RWPE1 (cell line): ENCODE results near the gene DDX19B.
A peak's percentile ranks its signal among the peaks of the same experiment; 100 is the strongest.
"Not testable (repeated sequence)": the region's sequence is repeated elsewhere in the genome, so short reads cannot be mapped to it uniquely, and the experiment has no call there.

Experiments
- CTCF ChIA-PET: fragments of 350-600 bp; sonication (Branson Sonifier 250); formaldehyde crosslinking; extraction: SDS; loops from one replicate; lab custom pipeline; 2021; lab: Yijun Ruan, JAX
- POLR2A ChIA-PET: fragments of 400-600 bp; formaldehyde crosslinking; extraction: SDS; loops from one replicate; lab custom pipeline; 2020; ENCODE audit warnings: antibody characterized with exemption; ENCODE audit not compliant: low non-redundant PET; lab: Yijun Ruan, JAX
- DNase-seq: peaks from one replicate; pipeline ENCODE4 v3.0.0; 2012; ENCODE audit warnings: low spot score
- H3K27ac ChIP-seq: fragments of 450-650 bp; 2 replicates; pipeline ENCODE4 v1.5.1; 2017
- TF ChIP-seq, protein P1 (sequence below): fragments of 450-650 bp; conservative IDR thresholded peaks from 2 replicates; pipeline ENCODE4 v1.5.1; 2017; ENCODE audit warnings: low read depth, mild to moderate bottlenecking

DDX19B gene

DNA sequence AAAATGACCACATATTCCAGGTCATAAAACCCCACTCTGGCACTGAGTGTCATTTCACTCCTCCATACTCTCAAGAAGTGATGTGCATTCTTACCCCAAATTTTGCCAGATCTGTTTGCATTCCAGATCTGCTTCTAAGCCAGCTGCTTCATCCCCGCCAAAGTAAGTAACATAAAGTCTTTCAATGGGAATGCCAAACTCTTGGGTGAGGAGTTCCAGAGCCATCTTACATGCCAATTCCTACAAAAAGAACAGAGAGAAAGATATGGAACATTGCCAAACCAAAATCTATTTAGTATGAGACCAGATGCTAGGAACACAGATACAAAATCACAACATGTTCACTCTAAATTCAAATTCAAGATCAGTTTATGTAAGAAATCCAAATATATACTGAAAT, 22.6 kb upstream of the DDX19B start:
- CTCF ChIA-PET = interaction anchor here (0.6 kb wide), 1 partner anchor 23 kb away, joined by 4 read pairs; no protein-coding TSS in a partner anchor
- no peak for DNase-seq
- TF ChIP-seq, protein P1, sequence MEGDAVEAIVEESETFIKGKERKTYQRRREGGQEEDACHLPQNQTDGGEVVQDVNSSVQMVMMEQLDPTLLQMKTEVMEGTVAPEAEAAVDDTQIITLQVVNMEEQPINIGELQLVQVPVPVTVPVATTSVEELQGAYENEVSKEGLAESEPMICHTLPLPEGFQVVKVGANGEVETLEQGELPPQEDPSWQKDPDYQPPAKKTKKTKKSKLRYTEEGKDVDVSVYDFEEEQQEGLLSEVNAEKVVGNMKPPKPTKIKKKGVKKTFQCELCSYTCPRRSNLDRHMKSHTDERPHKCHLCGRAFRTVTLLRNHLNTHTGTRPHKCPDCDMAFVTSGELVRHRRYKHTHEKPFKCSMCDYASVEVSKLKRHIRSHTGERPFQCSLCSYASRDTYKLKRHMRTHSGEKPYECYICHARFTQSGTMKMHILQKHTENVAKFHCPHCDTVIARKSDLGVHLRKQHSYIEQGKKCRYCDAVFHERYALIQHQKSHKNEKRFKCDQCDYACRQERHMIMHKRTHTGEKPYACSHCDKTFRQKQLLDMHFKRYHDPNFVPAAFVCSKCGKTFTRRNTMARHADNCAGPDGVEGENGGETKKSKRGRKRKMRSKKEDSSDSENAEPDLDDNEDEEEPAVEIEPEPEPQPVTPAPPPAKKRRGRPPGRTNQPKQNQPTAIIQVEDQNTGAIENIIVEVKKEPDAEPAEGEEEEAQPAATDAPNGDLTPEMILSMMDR = no peak
- H3K27ac ChIP-seq = no peak overlapping the region
- POLR2A ChIA-PET = no interaction called here

GRCh38 chr16:70287304-70287971, 11.5 kb upstream of the DDX19B start:
- CTCF ChIA-PET = not testable (repeated sequence)

GRCh38 chr16:70289229-70290094, 9.5 kb upstream of the DDX19B start, which contains the start of gene AARS1:
Gene AARS1 (minus strand): TSS chr16:70289506. CDS start chr16:70282763, 6,743 bp downstream.
- CTCF ChIA-PET = interaction anchor here (0.5 kb wide), 1 partner anchor 183 kb away, joined by 3 read pairs; no protein-coding TSS in a partner anchor
- H3K27ac ChIP-seq = peak within 1 kb of the TSS; percentile 94
- peak; percentile 100 for DNase-seq
- POLR2A ChIA-PET = interaction anchor here (0.6 kb wide), 1 partner anchor 289 kb away, joined by 3 read pairs; no protein-coding TSS in a partner anchor
- TF ChIP-seq, protein P1 = no peak

More at GRCh38 chr16:70287304-70287971, 11.5 kb upstream of the DDX19B start:
- peak overlapping the region; percentile 94 for H3K27ac ChIP-seq
- POLR2A ChIA-PET = interaction anchor here (0.7 kb wide), 1 partner anchor 78 kb away, joined by 3 read pairs; no protein-coding TSS in a partner anchor
- DNase-seq = not testable (repeated sequence)

DNA sequence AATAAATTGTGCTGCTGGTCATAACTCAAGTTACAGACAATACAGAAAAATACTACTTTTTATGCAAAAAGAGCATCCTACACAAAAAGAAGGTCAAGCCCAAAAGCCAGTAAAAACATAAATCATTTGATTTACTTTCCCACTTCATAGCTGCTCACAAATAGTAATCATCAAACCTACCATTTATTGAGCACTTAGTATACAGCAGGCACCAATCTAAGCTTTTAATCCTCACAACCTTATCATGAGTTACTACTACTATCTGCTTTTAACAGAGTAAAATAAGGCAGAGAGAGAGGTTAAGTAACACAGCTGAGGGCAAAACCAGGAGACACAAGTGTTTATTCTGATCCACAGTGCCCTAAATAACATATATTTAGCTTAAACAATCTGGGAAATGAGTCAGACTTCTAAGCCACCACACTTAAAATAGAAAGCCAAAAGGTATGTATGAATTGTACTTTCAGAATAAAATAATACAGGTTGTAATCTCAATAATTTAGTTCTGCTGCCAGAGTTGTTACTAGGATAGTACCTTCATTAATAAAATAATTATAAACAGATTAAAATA, 8.0 kb upstream of the DDX19B start:
- ChIA-PET CTCF (interaction anchor here (0.6 kb wide), 1 partner anchor 11 kb away, joined by 3 read pairs; no protein-coding TSS in a partner anchor), POLR2A (no interaction called here)
- no peak for DNase-seq
- TF ChIP-seq, protein P1 = no peak
- peak overlapping the region; percentile 41; the same call in 1 of the 2 replicates for H3K27ac ChIP-seq

GRCh38 chr16:70292148-70292547, 6.8 kb upstream of the DDX19B start:
- DNase-seq, POLR2A ChIA-PET, CTCF ChIA-PET: not testable (repeated sequence)
- H3K27ac ChIP-seq = peak overlapping the region; percentile 41; the same call in 1 of the 2 replicates

DNA sequence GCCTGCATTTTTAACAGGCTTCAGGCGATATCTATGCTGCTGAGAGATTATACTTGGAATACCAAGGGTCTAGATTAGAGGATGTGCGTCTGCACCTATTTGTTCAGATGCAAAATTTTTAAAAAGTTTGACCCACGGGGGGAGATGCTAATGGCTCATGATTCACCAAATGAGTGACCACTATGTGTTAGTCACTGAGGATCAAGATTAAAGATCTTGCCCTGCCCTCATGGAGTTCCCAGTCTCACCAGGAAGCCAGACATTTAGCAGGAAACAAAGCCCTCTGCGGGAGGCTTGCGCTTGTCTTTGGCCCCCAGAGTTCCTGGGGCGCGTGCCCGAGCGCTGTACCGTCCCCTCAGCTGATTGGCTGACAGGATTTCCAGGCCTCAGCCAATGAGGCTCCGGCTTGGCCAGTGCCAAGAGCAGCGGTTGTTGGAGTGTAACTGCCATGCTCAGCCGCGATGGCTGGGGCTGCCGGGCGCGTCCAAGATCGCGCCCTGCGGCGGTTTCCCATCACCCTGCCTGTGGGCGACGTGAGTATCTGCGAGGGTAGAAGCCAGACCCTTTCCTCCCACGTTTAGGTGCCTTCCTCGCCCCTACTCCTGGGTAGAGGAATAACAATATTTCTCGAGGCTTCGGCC, 4.5 kb upstream of the DDX19B start:
- CTCF ChIA-PET = no interaction called here

More for the DNA sequence above, 4.5 kb upstream of the DDX19B start:
- TF ChIP-seq, protein P1 = no peak
- H3K27ac ChIP-seq = no peak overlapping the region
- POLR2A ChIA-PET = no interaction called here
- no peak for DNase-seq
